ENCODE results near the gene LCN15. TPM values are rescaled to one million over a fixed set of nuclear protein-coding genes. Genes with fewer than 3 reads are reported as not detected.
"Not testable (repeated sequence)": the region's sequence is repeated elsewhere in the genome, so short reads cannot be mapped to it uniquely, and the experiment has no call there.

Gene LCN15
- total and polyA plus RNA-seq, 2 experiments from 2014 or later = 0.76 to 0.90 TPM

DNA sequence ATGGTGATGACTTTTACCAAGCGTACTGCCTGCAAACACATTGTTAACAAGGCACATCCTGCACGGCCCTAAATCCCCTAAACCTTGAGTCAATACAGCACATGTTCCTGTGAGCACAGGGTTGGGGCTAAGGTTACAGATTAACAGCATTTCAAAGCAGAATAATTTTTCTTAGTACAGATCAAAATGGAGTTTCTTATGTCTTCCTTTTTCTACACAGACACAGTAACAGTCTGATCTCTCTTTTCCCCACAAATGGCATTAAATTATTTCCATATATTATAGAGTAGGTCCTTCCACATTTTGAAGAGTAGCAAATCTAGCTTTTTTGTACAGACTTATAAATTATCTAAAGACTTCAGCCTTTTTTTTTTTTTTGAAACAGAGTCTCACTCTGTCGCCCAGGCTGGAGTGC, 25.2 kb upstream of the LCN15 start (continued):
- TF ChIP-seq, protein P1, sequence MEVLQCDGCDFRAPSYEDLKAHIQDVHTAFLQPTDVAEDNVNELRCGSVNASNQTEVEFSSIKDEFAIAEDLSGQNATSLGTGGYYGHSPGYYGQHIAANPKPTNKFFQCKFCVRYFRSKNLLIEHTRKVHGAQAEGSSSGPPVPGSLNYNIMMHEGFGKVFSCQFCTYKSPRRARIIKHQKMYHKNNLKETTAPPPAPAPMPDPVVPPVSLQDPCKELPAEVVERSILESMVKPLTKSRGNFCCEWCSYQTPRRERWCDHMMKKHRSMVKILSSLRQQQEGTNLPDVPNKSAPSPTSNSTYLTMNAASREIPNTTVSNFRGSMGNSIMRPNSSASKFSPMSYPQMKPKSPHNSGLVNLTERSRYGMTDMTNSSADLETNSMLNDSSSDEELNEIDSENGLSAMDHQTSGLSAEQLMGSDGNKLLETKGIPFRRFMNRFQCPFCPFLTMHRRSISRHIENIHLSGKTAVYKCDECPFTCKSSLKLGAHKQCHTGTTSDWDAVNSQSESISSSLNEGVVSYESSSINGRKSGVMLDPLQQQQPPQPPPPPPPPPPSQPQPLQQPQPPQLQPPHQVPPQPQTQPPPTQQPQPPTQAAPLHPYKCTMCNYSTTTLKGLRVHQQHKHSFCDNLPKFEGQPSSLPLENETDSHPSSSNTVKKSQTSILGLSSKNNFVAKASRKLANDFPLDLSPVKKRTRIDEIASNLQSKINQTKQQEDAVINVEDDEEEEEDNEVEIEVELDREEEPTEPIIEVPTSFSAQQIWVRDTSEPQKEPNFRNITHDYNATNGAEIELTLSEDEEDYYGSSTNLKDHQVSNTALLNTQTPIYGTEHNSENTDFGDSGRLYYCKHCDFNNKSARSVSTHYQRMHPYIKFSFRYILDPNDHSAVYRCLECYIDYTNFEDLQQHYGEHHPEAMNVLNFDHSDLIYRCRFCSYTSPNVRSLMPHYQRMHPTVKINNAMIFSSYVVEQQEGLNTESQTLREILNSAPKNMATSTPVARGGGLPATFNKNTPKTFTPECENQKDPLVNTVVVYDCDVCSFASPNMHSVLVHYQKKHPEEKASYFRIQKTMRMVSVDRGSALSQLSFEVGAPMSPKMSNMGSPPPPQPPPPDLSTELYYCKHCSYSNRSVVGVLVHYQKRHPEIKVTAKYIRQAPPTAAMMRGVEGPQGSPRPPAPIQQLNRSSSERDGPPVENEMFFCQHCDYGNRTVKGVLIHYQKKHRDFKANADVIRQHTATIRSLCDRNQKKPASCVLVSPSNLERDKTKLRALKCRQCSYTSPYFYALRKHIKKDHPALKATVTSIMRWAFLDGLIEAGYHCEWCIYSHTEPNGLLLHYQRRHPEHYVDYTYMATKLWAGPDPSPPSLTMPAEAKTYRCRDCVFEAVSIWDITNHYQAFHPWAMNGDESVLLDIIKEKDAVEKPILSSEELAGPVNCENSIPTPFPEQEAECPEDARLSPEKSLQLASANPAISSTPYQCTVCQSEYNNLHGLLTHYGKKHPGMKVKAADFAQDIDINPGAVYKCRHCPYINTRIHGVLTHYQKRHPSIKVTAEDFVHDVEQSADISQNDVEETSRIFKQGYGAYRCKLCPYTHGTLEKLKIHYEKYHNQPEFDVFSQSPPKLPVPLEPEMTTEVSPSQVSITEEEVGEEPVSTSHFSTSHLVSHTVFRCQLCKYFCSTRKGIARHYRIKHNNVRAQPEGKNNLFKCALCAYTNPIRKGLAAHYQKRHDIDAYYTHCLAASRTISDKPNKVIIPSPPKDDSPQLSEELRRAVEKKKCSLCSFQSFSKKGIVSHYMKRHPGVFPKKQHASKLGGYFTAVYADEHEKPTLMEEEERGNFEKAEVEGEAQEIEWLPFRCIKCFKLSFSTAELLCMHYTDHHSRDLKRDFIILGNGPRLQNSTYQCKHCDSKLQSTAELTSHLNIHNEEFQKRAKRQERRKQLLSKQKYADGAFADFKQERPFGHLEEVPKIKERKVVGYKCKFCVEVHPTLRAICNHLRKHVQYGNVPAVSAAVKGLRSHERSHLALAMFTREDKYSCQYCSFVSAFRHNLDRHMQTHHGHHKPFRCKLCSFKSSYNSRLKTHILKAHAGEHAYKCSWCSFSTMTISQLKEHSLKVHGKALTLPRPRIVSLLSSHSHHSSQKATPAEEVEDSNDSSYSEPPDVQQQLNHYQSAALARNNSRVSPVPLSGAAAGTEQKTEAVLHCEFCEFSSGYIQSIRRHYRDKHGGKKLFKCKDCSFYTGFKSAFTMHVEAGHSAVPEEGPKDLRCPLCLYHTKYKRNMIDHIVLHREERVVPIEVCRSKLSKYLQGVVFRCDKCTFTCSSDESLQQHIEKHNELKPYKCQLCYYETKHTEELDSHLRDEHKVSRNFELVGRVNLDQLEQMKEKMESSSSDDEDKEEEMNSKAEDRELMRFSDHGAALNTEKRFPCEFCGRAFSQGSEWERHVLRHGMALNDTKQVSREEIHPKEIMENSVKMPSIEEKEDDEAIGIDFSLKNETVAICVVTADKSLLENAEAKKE (CRISPR knock-in tag; IDR thresholded peaks at IDR 0.05) = no peak
- TF ChIP-seq STAT1 (IDR thresholded peaks at IDR 0.05; ENCODE audit: unreplicated experiment) = no peak
- TF ChIP-seq EZH2phosphoT487 (IDR thresholded peaks at IDR 0.05; ENCODE audit: unreplicated experiment) = no peak
- TF ChIP-seq JUNB (IDR thresholded peaks at IDR 0.05; ENCODE audit: unreplicated experiment) = no peak
- TF ChIP-seq CREB1 (CRISPR knock-in tag; IDR thresholded peaks at IDR 0.05; ENCODE audit: low read depth) = no peak
- no peak for TF ChIP-seq NANOG (IDR thresholded peaks at IDR 0.05; ENCODE audit: borderline replicate concordance)
- no peak for TF ChIP-seq ZNF114 (CRISPR knock-in tag; IDR thresholded peaks at IDR 0.05)

DNA sequence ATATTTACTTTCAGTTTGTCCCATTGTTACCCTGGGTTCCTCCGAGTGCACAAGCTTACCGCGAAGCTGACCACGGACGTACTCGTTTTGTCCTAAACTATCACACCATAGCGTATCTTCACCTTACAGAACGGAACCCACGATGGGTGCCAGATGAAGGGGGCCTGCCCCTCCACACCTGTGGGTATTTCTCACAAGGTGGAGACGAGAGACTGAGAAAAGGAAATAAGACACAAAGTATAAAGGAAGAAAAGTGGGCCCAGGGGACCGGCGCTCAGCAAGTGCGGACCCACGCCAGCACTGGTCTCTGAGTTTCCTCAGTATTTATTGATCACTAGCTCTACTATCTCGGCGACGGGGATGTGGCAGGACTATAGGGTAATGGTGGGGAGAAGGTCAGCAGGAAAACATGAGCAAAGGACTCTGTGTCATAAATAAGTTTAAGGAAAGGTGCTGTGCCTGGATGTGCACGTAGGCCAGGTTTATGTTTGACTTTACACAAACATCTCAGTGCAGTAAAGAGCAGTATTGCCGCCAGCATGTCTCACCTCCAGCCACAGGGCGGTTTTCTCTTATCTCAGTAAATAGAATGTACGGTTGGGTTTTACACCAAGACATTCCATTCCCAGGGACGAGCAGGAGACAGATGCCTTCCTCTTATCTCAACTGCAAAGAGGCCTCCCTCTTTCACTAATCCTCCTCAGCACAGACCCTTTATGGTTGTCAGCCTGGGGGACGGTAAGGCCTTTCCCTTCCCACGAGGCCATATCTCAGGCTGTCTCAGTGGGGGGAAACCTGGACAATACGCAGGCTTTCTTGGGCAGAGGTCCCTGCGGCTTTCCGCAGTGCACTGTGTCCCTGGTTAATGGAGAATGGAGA, 24.6 kb upstream of the LCN15 start:
- H3K4me1 ChIP-seq (ENCODE audit: insufficient read depth); H3K27ac Mint-ChIP-seq; H3K36me3 Mint-ChIP-seq (ENCODE audit: low read depth); DNase-seq (ENCODE audit: low spot score); H3K4me2 ChIP-seq; H3K4me3 Mint-ChIP-seq; H3K4me3 ChIP-seq; ATAC-seq; H3K27ac ChIP-seq (ENCODE audit: low read depth); H3K79me2 ChIP-seq (replicated peaks; ENCODE audit: insufficient read depth); H3F3A ChIP-seq (replicated peaks; ENCODE audit: low read depth); H3K9me3 Mint-ChIP-seq; H2AFZ ChIP-seq; H3K27me3 ChIP-seq (ENCODE audit: insufficient read depth); H3K9me2 ChIP-seq (ENCODE audit: insufficient read depth); H3K36me3 ChIP-seq (ENCODE audit: insufficient read depth): not testable (repeated sequence)
- H4K20me1 ChIP-seq (replicated peaks; ENCODE audit: insufficient read depth) = peaks cover 14% of the 10 kb centered on the region
- Mint-ChIP-seq H3K27me3 (ENCODE audit: insufficient read depth, low read depth, poor library complexity) (peaks cover 13% of the 10 kb centered on the region), H3K4me1 (peaks cover 16% of the 10 kb centered on the region)
